ENCODE measurements around the gene COG8.

DNA sequence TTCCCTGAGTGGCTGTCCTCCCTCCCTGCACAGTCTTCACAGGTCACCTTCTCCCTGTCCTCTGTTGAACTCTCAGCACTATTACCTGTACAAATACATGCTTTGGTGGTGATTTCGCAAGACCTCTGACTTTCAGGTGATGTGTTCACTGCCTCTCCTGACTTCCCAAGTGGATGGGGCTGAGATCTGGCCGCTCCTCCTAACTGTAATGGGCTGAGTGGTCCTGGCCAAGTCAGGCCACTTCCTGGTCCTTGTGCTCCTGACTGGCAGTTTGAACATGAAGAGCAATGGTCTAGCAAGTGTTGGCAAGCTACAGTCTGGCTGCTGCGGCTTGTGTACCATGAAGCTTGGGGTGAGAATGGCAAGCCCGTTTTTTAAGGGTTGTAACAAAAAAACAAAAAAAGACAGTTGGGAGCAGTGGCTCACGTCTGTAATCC, 23.9 kb upstream of the COG8 start:
- TF ChIP-seq, protein P1, sequence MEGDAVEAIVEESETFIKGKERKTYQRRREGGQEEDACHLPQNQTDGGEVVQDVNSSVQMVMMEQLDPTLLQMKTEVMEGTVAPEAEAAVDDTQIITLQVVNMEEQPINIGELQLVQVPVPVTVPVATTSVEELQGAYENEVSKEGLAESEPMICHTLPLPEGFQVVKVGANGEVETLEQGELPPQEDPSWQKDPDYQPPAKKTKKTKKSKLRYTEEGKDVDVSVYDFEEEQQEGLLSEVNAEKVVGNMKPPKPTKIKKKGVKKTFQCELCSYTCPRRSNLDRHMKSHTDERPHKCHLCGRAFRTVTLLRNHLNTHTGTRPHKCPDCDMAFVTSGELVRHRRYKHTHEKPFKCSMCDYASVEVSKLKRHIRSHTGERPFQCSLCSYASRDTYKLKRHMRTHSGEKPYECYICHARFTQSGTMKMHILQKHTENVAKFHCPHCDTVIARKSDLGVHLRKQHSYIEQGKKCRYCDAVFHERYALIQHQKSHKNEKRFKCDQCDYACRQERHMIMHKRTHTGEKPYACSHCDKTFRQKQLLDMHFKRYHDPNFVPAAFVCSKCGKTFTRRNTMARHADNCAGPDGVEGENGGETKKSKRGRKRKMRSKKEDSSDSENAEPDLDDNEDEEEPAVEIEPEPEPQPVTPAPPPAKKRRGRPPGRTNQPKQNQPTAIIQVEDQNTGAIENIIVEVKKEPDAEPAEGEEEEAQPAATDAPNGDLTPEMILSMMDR (conservative IDR thresholded peaks at IDR 0.05) = no peak
- TF ChIP-seq EZH2 (IDR thresholded peaks at IDR 0.05; ENCODE audit: low read depth) = no peak
